ENCODE results near the gene NSD2.
"Not testable (repeated sequence)": the region's sequence is repeated elsewhere in the genome, so short reads cannot be mapped to it uniquely, and the experiment has no call there.

NSD2 gene

GRCh38 chr4:1890979-1891570 is 19.9 kb downstream of the NSD2 start:
- FAIRE-seq: no peak
- DNase-seq (ENCODE audit: extremely low spot score, insufficient read length, low read depth): no peak

DNA sequence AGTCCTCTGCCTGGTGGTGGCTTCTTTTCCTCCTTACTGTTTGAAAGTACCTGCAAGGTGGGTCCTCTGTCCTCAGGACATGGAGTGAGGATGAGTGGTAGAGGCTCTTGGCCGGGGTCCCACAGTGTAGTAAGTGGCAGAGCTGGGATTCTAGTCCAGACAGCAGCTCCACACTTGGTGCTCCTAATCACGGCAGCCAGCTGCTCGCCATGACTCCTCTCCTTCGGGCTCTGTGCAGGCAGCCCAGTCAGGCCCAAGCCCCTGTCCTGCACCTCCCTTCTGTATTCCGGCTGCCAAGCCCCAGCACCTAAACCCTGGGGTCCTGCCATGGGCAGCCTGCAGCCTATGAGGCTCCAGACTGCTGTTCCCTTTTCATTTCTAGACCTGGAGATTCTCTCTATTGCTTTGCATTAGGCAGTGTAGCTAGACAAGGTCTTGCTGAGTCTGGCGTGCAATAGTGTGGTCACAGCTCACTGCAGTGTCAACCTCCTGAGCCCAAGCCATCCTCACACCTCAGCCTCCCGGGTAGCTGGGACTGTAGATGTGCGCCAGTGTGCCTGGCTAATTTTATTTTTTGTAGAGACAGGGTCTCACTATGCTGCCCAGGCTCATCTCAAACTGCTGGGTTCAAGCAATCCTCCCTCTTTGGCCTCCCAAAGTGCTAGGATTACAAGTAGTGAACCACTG is 24.9 kb downstream of the NSD2 start:
- FAIRE-seq (no peak), DNase-seq (ENCODE audit: extremely low spot score, insufficient read length, low read depth) (no peak)

- DNase-seq (ENCODE audit: extremely low spot score, insufficient read length, low read depth) (no peak), FAIRE-seq (no peak)
Observed at GRCh38 chr4:1896658-1896991, 25.4 kb downstream of the NSD2 start.

DNA sequence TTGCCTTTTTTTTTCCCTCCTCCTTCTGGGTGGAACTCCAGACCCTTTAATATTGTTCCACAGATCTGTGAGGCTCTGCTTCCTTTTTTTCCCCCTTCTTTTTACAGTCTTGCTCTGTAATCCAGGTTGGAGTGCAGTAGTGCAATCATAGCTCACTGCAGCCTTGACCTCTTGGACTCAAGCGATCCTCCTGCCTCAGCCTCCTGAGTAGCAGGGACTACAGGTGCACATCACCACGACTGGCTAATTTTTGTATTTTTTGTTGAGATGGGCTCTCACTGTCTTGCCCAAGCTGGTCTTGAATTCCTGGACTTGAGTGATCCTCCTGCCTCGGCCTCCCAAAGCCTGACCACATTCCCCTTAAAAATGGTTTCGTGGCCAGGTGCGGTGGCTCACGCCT is 26.8 kb downstream of the NSD2 start:
- no peak for DNase-seq (ENCODE audit: extremely low spot score, insufficient read length, low read depth)
- no peak for FAIRE-seq

DNA sequence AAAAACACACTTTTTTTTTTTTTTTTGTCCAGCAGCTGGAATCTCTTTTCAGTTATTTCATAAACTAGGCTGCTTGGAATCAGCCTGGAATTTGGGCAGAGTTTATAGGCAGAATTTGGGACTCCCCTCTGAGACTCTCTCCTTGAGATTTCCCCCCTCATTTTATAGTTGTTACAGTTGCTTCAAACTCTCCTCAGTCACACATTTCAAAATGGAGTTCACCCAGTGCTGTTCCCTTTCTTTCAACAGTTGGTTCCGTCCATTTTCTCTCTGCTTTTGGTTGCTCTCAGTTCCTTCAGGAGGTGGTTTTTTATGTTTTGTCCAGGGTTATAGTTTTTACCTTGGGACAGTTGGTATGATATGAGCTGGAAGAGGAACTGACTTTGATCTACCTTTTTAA is 27.5 kb downstream of the NSD2 start:
- no peak for FAIRE-seq
- DNase-seq (ENCODE audit: extremely low spot score, insufficient read length, low read depth): no peak

DNA sequence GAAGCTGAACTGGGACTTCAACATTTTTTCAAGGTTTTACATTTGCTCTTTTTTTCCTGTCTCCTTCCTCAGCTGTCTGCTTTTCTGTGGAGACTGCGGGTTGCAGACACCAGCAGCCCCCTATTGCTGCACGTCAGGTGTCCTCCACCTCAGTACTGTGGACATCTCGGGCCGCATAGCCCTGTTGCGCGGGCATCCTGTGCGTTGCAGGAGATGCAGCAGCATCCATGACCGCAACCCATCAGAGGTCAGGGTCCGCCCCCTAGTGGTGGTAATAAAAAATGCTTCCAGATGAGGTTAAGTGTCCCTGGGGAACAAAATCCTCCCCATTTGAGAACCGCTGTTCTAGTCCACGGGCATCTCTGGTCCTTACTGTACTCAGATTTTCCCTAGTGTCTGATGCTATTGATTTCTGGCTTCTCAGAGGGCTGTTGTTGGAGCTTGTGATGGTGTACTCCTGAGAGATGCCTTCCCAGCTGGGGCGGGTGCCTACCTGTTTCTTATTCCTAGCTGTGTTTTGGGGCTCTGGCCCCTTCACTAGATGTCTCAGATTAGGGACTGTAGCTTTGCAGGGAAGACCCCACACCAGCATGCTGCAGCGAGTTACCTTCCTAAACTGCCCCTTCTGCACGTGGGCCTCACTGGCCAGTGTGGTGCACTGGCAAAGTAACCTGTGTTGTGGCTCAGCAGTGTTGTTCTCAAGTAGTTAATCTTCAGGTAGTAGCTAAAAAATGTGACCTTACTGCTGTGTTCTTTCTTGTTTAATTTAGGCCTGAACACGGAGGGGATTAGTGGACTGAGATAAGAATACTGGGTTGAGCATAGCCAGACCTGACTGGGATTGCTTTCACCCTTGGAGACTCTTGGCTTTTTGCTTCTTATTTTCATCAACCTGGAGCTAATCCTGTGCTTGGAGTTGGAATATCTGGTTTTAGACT is 28.2 kb downstream of the NSD2 start:
- DNase-seq (ENCODE audit: extremely low spot score, insufficient read length, low read depth) (peak; percentile 65), FAIRE-seq (peak; percentile 88)

DNA sequence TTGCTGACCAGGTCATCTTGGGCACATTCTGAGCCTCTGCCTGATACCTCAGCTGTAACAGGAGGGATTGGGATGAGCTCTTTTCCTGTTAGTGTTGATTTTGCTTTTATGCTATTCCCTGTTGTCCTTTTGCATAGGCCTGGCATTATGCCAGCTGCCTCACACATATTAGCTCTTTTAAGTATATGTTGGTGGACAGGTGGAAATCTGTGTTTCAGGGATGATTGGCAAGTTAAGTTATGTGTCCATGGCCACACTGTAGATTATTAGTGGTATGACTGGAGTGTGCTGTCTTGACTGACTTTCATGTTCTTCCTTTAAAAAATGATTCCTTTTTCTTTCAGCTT is 28.9 kb downstream of the NSD2 start:
- DNase-seq (ENCODE audit: extremely low spot score, insufficient read length, low read depth) (no peak), FAIRE-seq (no peak)

DNA sequence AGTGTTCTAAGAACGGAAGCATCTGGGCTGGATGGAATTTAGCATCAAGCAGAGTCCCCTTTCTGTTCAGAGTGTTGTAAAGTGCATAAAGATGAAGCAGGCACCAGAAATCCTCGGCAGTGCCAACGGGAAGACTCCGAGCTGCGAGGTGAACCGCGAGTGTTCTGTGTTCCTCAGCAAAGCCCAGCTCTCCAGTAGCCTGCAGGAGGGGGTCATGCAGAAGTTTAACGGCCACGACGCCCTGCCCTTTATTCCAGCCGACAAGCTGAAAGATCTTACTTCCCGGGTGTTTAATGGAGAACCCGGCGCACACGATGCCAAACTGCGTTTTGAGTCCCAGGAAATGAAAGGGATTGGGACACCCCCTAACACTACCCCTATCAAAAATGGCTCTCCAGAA is 29.4 kb downstream of the NSD2 start:
- DNase-seq (ENCODE audit: extremely low spot score, insufficient read length, low read depth): no peak
- no peak for FAIRE-seq

GRCh38 chr4:1901127-1901526 is 29.9 kb downstream of the NSD2 start:
- FAIRE-seq (no peak), DNase-seq (ENCODE audit: extremely low spot score, insufficient read length, low read depth) (no peak)

GRCh38 chr4:1902243-1902642 is 31.1 kb downstream of the NSD2 start:
- no peak for DNase-seq (ENCODE audit: extremely low spot score, insufficient read length, low read depth)
- no peak for FAIRE-seq

- no peak for DNase-seq (ENCODE audit: extremely low spot score, insufficient read length, low read depth)
Observed at GRCh38 chr4:1903035-1903434, 31.8 kb downstream of the NSD2 start.

GRCh38 chr4:1904042-1904441 is 32.8 kb downstream of the NSD2 start:
- DNase-seq (ENCODE audit: extremely low spot score, insufficient read length, low read depth) (no peak), FAIRE-seq (no peak)

More at GRCh38 chr4:1903035-1903434, 31.8 kb downstream of the NSD2 start:
- no peak for FAIRE-seq

- no peak for FAIRE-seq
- DNase-seq (ENCODE audit: extremely low spot score, insufficient read length, low read depth): no peak
Observed at GRCh38 chr4:1907848-1908525, 36.8 kb downstream of the NSD2 start.

GRCh38 chr4:1909696-1910095 is 38.5 kb downstream of the NSD2 start:
- not testable (repeated sequence) for FAIRE-seq; DNase-seq (ENCODE audit: extremely low spot score, insufficient read length, low read depth)

GRCh38 chr4:1910643-1911042 is 39.5 kb downstream of the NSD2 start:
- FAIRE-seq (no peak), DNase-seq (ENCODE audit: extremely low spot score, insufficient read length, low read depth) (no peak)

DNA sequence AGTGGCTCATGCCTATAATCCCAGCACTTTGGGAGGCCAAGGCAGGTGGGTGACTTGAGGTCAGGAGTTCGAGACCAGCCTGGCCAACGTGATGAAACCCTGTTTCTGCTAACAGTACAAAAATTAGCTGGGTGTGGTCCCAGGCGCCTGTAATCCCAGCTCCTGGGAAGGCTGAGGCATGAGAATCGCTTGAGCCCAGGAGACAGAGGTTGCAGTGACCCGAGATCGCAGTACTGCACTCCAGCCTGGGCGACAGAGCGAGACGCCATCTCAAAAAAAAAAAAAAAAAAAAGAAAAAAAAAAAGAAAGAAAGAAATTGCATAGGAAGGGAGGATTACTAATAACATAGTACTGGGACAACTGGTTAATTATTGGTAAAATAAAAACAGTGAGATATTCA is 40.1 kb downstream of the NSD2 start:
- DNase-seq (ENCODE audit: extremely low spot score, insufficient read length, low read depth); FAIRE-seq: not testable (repeated sequence)

DNA sequence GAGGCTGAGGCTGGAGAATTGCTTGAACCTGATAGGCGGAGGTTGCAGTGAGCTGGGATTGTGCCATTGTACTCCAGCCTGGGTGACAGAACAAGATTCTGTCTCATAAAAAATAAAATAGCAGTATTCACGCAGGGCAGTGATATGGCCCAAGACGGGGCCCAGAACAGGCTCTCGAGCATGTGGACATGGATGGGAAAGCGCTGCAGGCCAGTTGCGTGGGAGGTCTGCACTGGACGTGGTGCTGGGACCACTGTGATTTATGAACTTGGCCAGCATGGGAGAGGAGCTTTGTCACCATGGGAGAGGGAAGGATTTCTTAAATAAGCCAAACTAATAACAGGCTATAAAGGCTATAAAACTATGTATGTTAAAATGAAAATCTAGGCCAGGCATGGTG is 51.6 kb downstream of the NSD2 start:
- no peak for DNase-seq (ENCODE audit: extremely low spot score, insufficient read length, low read depth)
- FAIRE-seq: no peak

- DNase-seq (ENCODE audit: extremely low spot score, insufficient read length, low read depth) (no peak), FAIRE-seq (no peak)
Observed at GRCh38 chr4:1927675-1928074, 56.5 kb downstream of the NSD2 start.

- DNase-seq (ENCODE audit: extremely low spot score, insufficient read length, low read depth) (no peak), FAIRE-seq (no peak)
Observed at GRCh38 chr4:1928356-1929239, 57.4 kb downstream of the NSD2 start.

- DNase-seq (ENCODE audit: extremely low spot score, insufficient read length, low read depth) (no peak), FAIRE-seq (no peak)
Observed at GRCh38 chr4:1932736-1933135, 61.5 kb downstream of the NSD2 start.

Measured in GM18507 (cell line).